ENCODE data around the gene TUBGCP6. TPM values are rescaled to one million over a fixed set of nuclear protein-coding genes. Genes with fewer than 3 reads are reported as not detected.

TUBGCP6 gene
- total RNA-seq, 1 experiment from 2014 or later = 31.3 TPM

- intact Hi-C loops (cut with micrococcal nuclease; ENCODE audit: unreplicated experiment) = no loop called here
- POLR2A ChIA-PET = interaction anchor here (0.6 kb wide), 1 partner anchor 13 kb away, joined by 5 read pairs; no protein-coding TSS in a partner anchor
- in situ Hi-C loops (cut with HindIII; ENCODE audit: low pct_unique_long_range_greater_than_20kb, low sequenced_read_pairs) = no loop called here
- DNase-seq (ENCODE audit: low read depth, low spot score) (no peak), ATAC-seq (no peak)
- no peak overlapping the region for H3K4me3 ChIP-seq (ENCODE audit: low read depth in 2 of 2, low read length in 2 of 2)
- H3K27ac ChIP-seq (ENCODE audit: low read length) = no peak overlapping the region
- 0 out of 2 replicates have a peak, but pooled peaks cover 2% of the 10 kb centered on the region for H3K36me3 ChIP-seq (ENCODE audit: control insufficient read depth, insufficient read depth, low read length)
- peaks cover 6% of the 10 kb centered on the region for H3K4me1 ChIP-seq (ENCODE audit: control insufficient read depth, insufficient read depth, low read length)
- BruUV-seq (replicated peaks) = no TSS peak
- H3K27me3 ChIP-seq (ENCODE audit: control insufficient read depth, insufficient read depth, low read length) = no peaks in the 10 kb centered on the region
- TF ChIP-seq, protein P1, sequence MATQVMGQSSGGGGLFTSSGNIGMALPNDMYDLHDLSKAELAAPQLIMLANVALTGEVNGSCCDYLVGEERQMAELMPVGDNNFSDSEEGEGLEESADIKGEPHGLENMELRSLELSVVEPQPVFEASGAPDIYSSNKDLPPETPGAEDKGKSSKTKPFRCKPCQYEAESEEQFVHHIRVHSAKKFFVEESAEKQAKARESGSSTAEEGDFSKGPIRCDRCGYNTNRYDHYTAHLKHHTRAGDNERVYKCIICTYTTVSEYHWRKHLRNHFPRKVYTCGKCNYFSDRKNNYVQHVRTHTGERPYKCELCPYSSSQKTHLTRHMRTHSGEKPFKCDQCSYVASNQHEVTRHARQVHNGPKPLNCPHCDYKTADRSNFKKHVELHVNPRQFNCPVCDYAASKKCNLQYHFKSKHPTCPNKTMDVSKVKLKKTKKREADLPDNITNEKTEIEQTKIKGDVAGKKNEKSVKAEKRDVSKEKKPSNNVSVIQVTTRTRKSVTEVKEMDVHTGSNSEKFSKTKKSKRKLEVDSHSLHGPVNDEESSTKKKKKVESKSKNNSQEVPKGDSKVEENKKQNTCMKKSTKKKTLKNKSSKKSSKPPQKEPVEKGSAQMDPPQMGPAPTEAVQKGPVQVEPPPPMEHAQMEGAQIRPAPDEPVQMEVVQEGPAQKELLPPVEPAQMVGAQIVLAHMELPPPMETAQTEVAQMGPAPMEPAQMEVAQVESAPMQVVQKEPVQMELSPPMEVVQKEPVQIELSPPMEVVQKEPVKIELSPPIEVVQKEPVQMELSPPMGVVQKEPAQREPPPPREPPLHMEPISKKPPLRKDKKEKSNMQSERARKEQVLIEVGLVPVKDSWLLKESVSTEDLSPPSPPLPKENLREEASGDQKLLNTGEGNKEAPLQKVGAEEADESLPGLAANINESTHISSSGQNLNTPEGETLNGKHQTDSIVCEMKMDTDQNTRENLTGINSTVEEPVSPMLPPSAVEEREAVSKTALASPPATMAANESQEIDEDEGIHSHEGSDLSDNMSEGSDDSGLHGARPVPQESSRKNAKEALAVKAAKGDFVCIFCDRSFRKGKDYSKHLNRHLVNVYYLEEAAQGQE (IDR thresholded peaks at IDR 0.05; ENCODE audit: insufficient read depth in 1 of 2, low read depth in 2 of 2, low read length in 1 of 2) = no peak
- TF ChIP-seq TCF7L2 (IDR thresholded peaks at IDR 0.05; ENCODE audit: low read depth, low read length) (no peak), POLR2AphosphoS5 (IDR thresholded peaks at IDR 0.05; ENCODE audit: low read depth, low read length) (no peak), CTCF (IDR thresholded peaks at IDR 0.05) (no peak), SIN3A (IDR thresholded peaks at IDR 0.05; ENCODE audit: borderline replicate concordance, insufficient read depth, low read depth, low read length) (no peak)
- no peaks in the 10 kb centered on the region for H3K9me3 ChIP-seq (ENCODE audit: control insufficient read depth, insufficient read depth, low read depth, low read length)
- CTCF ChIA-PET = no interaction called here
These were observed 35.3 kb upstream of the TUBGCP6 start for GRCh38 chr22:50280022-50280707.

DNA sequence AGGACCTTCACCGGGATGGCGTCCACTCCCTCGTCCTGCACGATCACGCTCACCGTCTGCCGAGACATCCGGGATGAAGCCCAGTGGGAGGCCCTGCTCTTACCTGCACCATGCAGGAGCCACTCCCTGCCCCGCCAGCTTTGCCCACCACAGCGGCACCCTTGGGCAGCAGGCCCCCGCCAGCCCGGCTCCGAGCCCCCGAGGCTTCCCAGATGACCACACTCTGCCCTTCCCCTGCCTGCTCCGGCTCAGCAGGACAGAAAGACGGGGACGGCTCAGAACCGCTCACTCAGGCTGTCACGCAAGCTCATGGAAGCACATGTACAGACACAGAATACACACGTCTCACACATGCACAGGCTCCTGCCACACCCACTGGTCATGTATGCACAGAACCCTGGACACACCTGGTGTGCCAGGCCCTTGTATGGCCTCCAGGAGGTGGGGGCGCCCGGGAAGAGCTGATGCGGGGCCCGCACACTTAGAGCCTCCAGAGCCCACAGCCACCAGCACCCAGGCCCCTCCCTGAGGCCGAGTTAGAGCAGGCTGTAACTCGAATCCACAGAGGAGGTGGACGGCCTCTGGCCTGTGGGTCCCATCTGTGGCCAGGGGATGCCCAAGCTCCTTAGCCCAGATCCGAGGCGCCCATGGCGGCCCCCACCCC is 34.3 kb upstream of the TUBGCP6 start:
- TF ChIP-seq, protein P1 (IDR thresholded peaks at IDR 0.05; ENCODE audit: insufficient read depth in 1 of 2, low read depth in 2 of 2, low read length in 1 of 2) = no peak
- TF ChIP-seq CTCF (IDR thresholded peaks at IDR 0.05) (no peak), TCF7L2 (IDR thresholded peaks at IDR 0.05; ENCODE audit: low read depth, low read length) (no peak), POLR2AphosphoS5 (IDR thresholded peaks at IDR 0.05; ENCODE audit: low read depth, low read length) (no peak), SIN3A (IDR thresholded peaks at IDR 0.05; ENCODE audit: borderline replicate concordance, insufficient read depth, low read depth, low read length) (no peak)
- H3K4me1 ChIP-seq (ENCODE audit: control insufficient read depth, insufficient read depth, low read length) = peaks cover 13% of the 10 kb centered on the region
- no peak overlapping the region for H3K27ac ChIP-seq (ENCODE audit: low read length)
- no peaks in the 10 kb centered on the region for H3K9me3 ChIP-seq (ENCODE audit: control insufficient read depth, insufficient read depth, low read depth, low read length)
- CTCF ChIA-PET = no interaction called here
- H3K36me3 ChIP-seq (ENCODE audit: control insufficient read depth, insufficient read depth, low read length) = 0 out of 2 replicates have a peak, but pooled peaks cover 2% of the 10 kb centered on the region
- ATAC-seq (no peak), DNase-seq (ENCODE audit: low read depth, low spot score) (no peak)
- POLR2A ChIA-PET = no interaction called here
- no peaks in the 10 kb centered on the region for H3K27me3 ChIP-seq (ENCODE audit: control insufficient read depth, insufficient read depth, low read length)
- intact Hi-C loops (cut with micrococcal nuclease; ENCODE audit: unreplicated experiment) (no loop called here), in situ Hi-C loops (cut with HindIII; ENCODE audit: low pct_unique_long_range_greater_than_20kb, low sequenced_read_pairs) (no loop called here)
- no TSS peak for BruUV-seq (replicated peaks)
- no peak overlapping the region for H3K4me3 ChIP-seq (ENCODE audit: low read depth in 2 of 2, low read length in 2 of 2)
